OCI-LY3 (cell line): ENCODE results near the gene PLD2.

Experiments
- H2AFZ ChIP-seq: fragments of 200-600, 300-600 bp; shearing (Covaris generic); 2 replicates; pipeline ENCODE4 v1.6.0; 2014; ENCODE audit warnings: antibody characterized with exemption, low read depth, low read length
- H3K27ac ChIP-seq: fragments of 200-600, 300-600 bp; sonication (generic); 2 replicates; pipeline ENCODE4 v1.5.1; 2014; ENCODE audit warnings: mild to moderate bottlenecking, low read length, moderate library complexity, mixed read lengths
- H3K27me3 ChIP-seq: fragments of 200-600, 300-600 bp; sonication (generic); 2 replicates; pipeline ENCODE4 v1.6.1; 2014; ENCODE audit warnings: low read depth, low read length, mixed read lengths
- H3K36me3 ChIP-seq: fragments of 200-600, 300-600 bp; sonication (generic); replicated peaks from 2 replicates; pipeline ENCODE3; 2014; ENCODE audit warnings: low read depth, low read length, mixed read lengths
- H3K4me1 ChIP-seq: fragments of 300-600, 200-600 bp; sonication (generic); 2 replicates; pipeline ENCODE4 v1.6.1; 2014; ENCODE audit warnings: low read length, mixed read lengths
- H3K4me2 ChIP-seq: fragments of 200-600, 300-600 bp; sonication (generic); 2 replicates; pipeline ENCODE4 v1.6.1; 2014; ENCODE audit warnings: low read length, mixed read lengths
- H3K4me3 ChIP-seq: fragments of 300-600, 200-600 bp; sonication (generic); 2 replicates; pipeline ENCODE4 v1.5.1; 2014; ENCODE audit warnings: antibody characterized with exemption, mild to moderate bottlenecking, low read length, moderate library complexity
- H3K79me2 ChIP-seq: fragments of 300-600, 200-600 bp; shearing (Covaris generic); 2 replicates; pipeline ENCODE4 v1.6.1; 2014; ENCODE audit warnings: mild to moderate bottlenecking, low read length, mixed read lengths
- H3K9ac ChIP-seq: fragments of 300-600, 200-600 bp; shearing (Covaris generic); 2 replicates; pipeline ENCODE4 v1.6.0; 2014; ENCODE audit warnings: mild to moderate bottlenecking, low read length, moderate library complexity
- H3K9me3 ChIP-seq: fragments of 200-600, 300-600 bp; shearing (Covaris generic); 2 replicates; pipeline ENCODE4 v1.6.1; 2014; ENCODE audit warnings: low read length, mixed read lengths; ENCODE audit not compliant: insufficient read depth
- H4K20me1 ChIP-seq: fragments of 200-600, 300-600 bp; sonication (generic); 2 replicates; pipeline ENCODE4 v1.6.1; 2016; ENCODE audit warnings: low read length, mixed read lengths; ENCODE audit not compliant: insufficient read depth
- CTCF ChIP-seq: fragments of 200-600, 300-600 bp; sonication (generic); IDR thresholded peaks from 2 replicates; pipeline ENCODE4 v1.5.1; 2014; ENCODE audit warnings: antibody characterized with exemption, low read length, low read depth
- EZH2phosphoT487 ChIP-seq: fragments of 200-600 bp; shearing (Covaris generic); IDR thresholded peaks from 2 replicates; pipeline ENCODE4 v1.6.1; 2018; ENCODE audit warnings: antibody characterized with exemption, mixed run types, low read depth

The PLD2 gene

GRCh38 chr17:4772235-4772613 lies 34.7 kb upstream of the PLD2 start:
- Histone ChIP-seq H3K9me3 (no peaks in the 10 kb centered on the region), H3K9ac (no peak overlapping the region), H3K79me2 (no peaks in the 10 kb centered on the region), H4K20me1 (no peaks in the 10 kb centered on the region), H2AFZ (no peak overlapping the region), H3K36me3 (no peaks in the 10 kb centered on the region), H3K27ac (no peak overlapping the region), H3K4me2 (no peak overlapping the region), H3K27me3 (no peaks in the 10 kb centered on the region), H3K4me3 (no peak overlapping the region), H3K4me1 (no peaks in the 10 kb centered on the region)
- TF ChIP-seq EZH2phosphoT487 (no peak), CTCF (no peak)

GRCh38 chr17:4777969-4778760 lies 28.8 kb upstream of the PLD2 start:
- Histone ChIP-seq H3K9me3 (no peaks in the 10 kb centered on the region), H4K20me1 (no peaks in the 10 kb centered on the region), H3K36me3 (no peaks in the 10 kb centered on the region), H3K4me3 (no peak overlapping the region), H3K27me3 (no peaks in the 10 kb centered on the region), H2AFZ (no peak overlapping the region), H3K4me1 (no peaks in the 10 kb centered on the region), H3K27ac (no peak overlapping the region), H3K79me2 (no peaks in the 10 kb centered on the region), H3K4me2 (no peak overlapping the region), H3K9ac (no peak overlapping the region)
- TF ChIP-seq EZH2phosphoT487, result no peak
- no peak for TF ChIP-seq CTCF

GRCh38 chr17:4780325-4780955 lies 26.5 kb upstream of the PLD2 start:
- Histone ChIP-seq H3K27ac (no peak overlapping the region), H4K20me1 (no peaks in the 10 kb centered on the region), H3K79me2 (no peaks in the 10 kb centered on the region), H3K9me3 (no peaks in the 10 kb centered on the region), H3K9ac (no peak overlapping the region), H3K4me3 (no peak overlapping the region), H3K4me1 (no peaks in the 10 kb centered on the region), H3K36me3 (no peaks in the 10 kb centered on the region), H3K4me2 (no peak overlapping the region), H3K27me3 (no peaks in the 10 kb centered on the region), H2AFZ (no peak overlapping the region)
- TF ChIP-seq CTCF (no peak), EZH2phosphoT487 (no peak)

GRCh38 chr17:4782652-4783051 lies 24.3 kb upstream of the PLD2 start:
- TF ChIP-seq EZH2phosphoT487, result no peak
- no peak for TF ChIP-seq CTCF
- H3K27me3 ChIP-seq, result no peaks in the 10 kb centered on the region
- H3K4me3 ChIP-seq, result no peak overlapping the region
- H2AFZ ChIP-seq, result no peak overlapping the region
- H3K79me2 ChIP-seq, result no peaks in the 10 kb centered on the region
- H3K9me3 ChIP-seq, result no peaks in the 10 kb centered on the region
- no peaks in the 10 kb centered on the region for H4K20me1 ChIP-seq
- H3K9ac ChIP-seq, result no peak overlapping the region
- H3K27ac ChIP-seq, result no peak overlapping the region
- H3K4me2 ChIP-seq, result no peak overlapping the region
- H3K36me3 ChIP-seq, result no peaks in the 10 kb centered on the region
- no peaks in the 10 kb centered on the region for H3K4me1 ChIP-seq
